Cardiac ventricle fibroblast (primary cell): ENCODE data around the gene CPA2. TPM values are rescaled to one million over a fixed set of nuclear protein-coding genes. Genes with fewer than 3 reads are reported as not detected.

Experiments used
- total RNA-seq: library from RNA; depleted of rRNA; stranded (reverse); fragments of >200 nt; gene quantifications from 2 replicates; pipeline ENCODE4 v1.2.3, GENCODE V29; 2015

Gene CPA2
- not detected in 2 replicates for total RNA-seq

DNA sequence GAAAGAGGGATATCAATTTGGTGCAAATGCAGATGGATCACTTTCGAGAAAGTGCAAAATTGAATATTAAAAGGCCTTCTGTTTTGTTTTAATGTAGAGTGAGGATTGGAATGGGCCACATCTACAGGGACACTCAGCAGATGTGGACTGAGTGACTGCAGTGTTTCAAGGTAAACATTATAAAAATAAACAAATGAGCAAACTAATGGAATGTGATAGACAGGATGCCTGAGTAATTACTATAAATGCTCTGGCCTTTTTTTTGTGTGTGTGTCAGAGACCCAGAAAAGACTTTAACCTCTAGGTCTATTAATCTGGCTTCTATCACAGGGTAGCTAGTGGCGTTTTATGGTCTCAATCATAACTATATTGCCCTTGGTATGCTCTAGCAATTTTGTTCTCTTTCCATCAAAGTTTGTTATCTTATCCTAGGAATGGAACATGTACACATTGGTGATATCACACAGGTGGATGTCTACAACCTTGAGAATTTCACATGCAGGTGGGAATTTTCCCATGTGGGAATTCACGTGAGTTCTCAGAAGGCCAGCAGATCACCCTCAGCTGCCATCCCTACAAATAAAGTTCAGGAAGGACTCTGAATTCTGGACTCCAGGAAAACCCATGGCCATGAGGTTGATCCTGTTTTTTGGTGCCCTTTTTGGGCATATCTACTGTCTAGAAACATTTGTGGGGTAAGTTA is at the start of gene CPA2:
TSS of gene CPA2 (plus strand) at position 606 of the 703 bp plus-strand sequence. CDS start at position 625, 19 bp downstream.

GRCh38 chr7:130292682-130293257 is 26.1 kb downstream of the CPA2 start, which contains the start of gene CPA4:
Gene CPA4, plus strand, starts transcription at chr7:130293161. Its CDS starts 20 bp downstream, at chr7:130293181.

Other genes starting within 250 kb of the CPA2 start
- 10.2 and 12.2 TPM in 2 replicates for gene ZC3HC1, start 215.5 kb upstream of the CPA2 start, total RNA-seq
- gene KLHDC10, start 196.3 kb upstream of the CPA2 start, total RNA-seq: 12.5 and 23.0 TPM in 2 replicates
- 7.1 and 11.3 TPM in 2 replicates for gene TMEM209, start 61.5 kb upstream of the CPA2 start, total RNA-seq
- gene SSMEM1, start 59.0 kb upstream of the CPA2 start, total RNA-seq: not detected in 2 replicates
- gene CPA4, start 26.3 kb downstream of the CPA2 start, total RNA-seq: 1.3 and 2.6 TPM in 2 replicates
- gene CPA5, start 78.0 kb downstream of the CPA2 start, total RNA-seq: not detected in 2 replicates
- gene CPA1, start 113.6 kb downstream of the CPA2 start, total RNA-seq: not detected in 2 replicates
- gene CEP41, start 174.2 kb downstream of the CPA2 start, total RNA-seq: 7.9 and 12.2 TPM in 2 replicates
- gene MEST, start 225.2 kb downstream of the CPA2 start, total RNA-seq: 56.7 and 65.4 TPM in 2 replicates